ENCODE results near the gene PRKAG3. TPM values are rescaled to one million over a fixed set of nuclear protein-coding genes. Genes with fewer than 3 reads are reported as not detected.
A peak's percentile ranks its signal among the peaks of the same experiment; 100 is the strongest.

The PRKAG3 gene
- total RNA-seq, 1 experiment from 2014 or later, result 0.46 TPM

DNA sequence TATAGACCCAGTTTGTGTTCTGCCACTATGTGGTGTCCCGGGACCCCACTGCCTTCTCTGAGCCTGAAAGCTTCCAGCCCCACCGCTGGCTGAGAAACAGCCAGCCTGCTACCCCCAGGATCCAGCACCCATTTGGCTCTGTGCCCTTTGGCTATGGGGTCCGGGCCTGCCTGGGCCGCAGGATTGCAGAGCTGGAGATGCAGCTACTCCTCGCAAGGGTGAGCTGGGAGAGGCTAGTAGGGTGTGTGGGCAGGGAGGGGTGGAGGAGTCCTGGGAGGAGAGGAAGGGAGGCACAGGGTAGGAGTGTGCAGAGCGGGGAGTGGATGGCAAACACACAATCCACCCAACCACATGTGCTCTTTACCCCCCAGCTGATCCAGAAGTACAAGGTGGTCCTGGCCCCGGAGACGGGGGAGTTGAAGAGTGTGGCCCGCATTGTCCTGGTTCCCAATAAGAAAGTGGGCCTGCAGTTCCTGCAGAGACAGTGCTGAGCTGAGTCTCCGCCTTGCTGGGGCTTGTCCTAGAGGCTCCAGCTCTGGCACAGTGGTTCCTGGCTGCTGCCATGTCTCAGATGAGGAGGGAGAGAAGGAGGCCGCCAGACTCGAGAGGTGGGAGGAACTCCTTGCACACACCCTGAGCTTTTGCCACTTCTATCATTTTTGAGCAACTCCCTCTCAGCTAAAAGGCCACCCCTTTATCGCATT is 16.9 kb downstream of the PRKAG3 start:
- no peak for DNase-seq (ENCODE audit: low read depth)

DNA sequence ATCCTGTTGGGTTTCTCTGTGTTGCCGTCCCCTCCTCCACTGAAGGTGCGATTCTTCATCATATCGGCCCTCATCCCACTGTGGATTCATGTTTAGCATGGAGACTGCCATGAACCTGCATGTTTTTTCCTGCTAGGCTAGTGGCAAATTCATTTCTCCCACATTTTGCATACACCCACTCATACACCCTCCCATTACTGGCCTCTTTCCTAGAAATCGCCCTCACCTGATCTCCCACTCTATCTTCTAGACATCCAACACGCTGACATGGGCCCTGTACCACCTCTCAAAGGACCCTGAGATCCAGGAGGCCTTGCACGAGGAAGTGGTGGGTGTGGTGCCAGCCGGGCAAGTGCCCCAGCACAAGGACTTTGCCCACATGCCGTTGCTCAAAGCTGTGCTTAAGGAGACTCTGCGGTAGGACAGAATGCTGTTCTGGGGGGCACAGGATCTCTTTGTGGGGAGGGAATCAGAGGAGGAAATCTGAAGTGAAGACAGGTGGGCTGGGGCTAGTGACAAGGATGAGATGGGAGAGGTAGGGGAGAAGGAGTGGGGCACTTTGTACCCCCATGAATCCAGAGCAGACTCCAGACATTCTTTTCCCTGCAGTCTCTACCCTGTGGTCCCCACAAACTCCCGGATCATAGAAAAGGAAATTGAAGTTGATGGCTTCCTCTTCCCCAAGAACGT is 17.7 kb downstream of the PRKAG3 start:
- DNase-seq (ENCODE audit: low read depth), result no peak

DNA sequence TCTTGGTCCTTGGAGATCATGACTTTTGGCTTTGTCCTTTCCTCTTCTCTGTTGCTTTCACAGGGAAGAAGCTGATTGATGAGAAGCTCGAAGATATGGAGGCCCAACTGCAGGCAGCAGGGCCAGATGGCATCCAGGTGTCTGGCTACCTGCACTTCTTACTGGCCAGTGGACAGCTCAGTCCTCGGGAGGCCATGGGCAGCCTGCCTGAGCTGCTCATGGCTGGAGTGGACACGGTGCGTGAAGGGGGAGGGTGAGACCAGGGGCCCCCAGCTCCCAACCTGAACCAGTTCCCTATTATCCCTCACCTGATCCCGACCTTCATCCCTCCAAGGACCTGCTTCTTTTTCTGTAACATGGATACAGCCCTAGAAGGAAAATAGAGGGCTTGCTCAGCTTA is 18.7 kb downstream of the PRKAG3 start:
- DNase-seq (ENCODE audit: low read depth), result no peak

DNA sequence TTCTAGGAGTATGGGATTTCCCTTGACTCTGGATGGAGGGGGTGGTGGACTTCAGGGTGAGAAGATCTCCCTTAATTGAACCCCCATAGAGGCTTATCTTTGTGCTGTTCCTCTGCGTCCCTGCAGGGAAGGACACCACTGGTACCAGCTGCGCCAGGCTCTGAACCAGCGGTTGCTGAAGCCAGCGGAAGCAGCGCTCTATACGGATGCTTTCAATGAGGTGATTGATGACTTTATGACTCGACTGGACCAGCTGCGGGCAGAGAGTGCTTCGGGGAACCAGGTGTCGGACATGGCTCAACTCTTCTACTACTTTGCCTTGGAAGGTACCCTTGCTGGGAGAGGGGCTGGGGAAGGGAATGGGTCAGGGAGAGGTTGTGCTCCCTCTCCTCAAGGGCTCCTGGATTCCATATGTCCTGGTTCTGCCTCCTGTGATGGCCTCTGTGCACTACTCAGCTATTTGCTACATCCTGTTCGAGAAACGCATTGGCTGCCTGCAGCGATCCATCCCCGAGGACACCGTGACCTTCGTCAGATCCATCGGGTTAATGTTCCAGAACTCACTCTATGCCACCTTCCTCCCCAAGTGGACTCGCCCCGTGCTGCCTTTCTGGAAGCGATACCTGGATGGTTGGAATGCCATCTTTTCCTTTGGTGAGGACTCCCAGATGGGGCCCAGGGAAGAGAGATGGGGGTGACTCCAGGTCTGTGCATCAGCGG is 19.3 kb downstream of the PRKAG3 start:
- DNase-seq (ENCODE audit: low read depth), result no peak

DNA sequence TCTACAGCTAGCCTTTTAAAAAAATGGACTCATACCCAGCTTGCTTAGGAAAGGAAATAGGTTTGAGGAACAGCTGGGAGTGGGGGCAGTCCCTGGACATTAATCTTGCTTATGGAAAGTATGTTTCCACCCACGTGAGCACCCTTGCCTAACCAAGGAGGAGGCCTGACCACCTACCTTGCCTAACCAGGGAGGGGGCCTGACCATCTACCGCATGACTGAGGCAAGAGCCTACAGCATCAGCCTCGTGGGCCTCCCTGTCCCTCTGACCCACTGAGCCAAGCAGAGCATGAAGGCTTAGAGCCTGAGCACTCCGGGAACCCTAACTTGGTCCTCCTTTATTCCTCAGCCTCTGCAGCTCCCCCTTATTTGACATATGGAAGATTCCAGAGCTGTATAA is 20.2 kb downstream of the PRKAG3 start:
- DNase-seq (ENCODE audit: low read depth), result no peak

DNA sequence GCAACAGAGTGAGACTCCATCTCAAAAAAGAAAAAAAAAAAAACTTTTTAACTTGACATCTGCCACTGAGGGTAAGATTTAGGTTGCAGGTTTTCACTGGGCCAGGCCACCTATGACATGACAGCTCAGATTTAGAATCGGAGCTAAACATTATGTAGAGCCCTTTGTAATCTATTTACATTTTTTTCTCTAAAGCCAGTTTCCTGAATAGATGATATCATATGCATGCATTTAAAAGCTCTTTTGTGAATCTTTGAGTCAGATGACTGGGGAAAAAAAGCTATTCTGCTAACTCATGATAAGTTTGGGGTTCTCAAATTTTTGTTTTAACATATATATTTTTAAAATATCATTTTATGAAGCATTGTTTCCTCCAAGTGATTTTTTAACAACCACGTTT is 21.3 kb downstream of the PRKAG3 start:
- DNase-seq (ENCODE audit: low read depth), result no peak

DNA sequence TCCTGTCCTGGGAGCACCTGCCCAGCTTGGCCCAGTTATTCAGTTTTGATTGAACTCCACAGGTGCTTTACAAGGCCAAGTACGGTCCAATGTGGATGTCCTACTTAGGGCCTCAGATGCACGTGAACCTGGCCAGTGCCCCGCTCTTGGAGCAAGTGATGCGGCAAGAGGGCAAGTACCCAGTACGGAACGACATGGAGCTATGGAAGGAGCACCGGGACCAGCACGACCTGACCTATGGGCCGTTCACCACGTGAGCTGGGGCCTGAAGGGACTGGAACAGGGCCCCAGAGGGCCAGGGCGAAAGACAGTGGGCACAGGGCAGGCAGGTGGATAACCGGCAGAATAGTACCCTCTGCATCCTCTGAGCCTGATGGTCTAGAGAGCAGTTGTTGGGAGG is 22.1 kb downstream of the PRKAG3 start:
- DNase-seq (ENCODE audit: low read depth), result no peak

DNA sequence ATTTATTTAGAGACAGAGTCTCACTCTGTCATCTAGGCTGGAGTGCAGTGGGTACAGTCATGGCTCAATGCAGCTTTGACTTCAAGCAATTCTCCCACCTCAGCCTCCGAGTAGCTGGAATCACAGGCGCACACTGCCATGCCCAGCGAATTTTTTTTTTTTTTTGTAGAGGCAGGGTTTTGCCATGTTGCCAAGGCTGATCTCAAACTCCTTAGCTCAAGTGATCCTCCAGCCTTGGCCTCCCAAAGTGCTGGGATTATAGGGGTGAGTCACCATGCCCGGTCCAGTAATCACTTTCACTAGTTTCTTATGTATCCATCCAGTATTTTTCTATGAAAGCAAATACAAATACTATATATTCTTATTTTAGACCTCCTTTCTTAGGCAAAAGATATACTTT is 24.0 kb downstream of the PRKAG3 start:
- DNase-seq (ENCODE audit: low read depth), result no peak

DNA sequence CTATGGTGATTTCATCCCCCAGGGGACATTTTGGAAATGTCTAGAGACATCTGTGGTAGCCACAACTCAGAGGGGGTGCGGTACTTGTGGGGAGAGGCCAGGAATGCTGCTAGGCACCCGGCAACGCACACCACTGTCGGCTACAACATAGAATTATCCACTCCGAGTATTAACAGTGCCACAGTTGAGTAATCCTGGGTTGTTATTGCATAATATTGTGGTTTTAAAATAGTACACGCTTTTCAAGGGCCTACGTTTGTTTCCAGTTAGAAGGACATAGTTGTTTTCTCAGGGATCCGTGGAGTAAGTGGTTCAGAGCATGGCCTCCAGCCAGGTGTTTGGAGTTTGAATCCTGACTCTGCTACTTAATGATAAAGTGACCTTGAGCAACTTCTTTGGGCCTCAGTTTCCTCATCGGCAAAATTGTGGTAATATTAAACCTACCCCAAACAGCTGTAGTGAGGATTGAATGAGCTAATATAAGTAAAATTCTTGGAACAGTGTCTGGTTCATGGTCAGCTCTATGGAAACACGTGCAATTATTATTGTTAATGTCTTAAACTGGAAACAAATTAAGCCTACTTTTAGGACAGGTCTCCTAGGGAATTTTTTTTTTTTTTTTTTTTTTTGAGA is 25.1 kb downstream of the PRKAG3 start:
- peak; percentile 99 for DNase-seq (ENCODE audit: low read depth)

DNA sequence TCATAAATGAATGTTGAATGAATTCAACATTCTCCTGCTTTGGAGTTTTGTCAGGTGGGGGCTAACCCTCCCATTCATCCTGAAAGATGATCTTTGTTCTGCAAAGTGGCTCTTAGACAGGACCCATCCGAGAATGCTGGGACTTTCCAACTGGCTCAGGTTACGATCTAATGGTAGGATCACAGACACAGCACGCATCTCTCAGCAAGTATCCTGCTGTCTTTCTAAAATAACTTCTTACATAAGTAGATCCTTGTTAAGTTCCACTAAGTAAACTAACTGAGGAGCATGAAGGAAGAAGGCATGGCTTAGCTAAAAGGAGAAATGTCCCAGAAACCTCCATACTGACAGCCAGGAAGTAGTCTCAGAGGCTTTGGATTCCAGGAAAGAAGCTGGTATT is 26.0 kb downstream of the PRKAG3 start:
- DNase-seq (ENCODE audit: low read depth), result peak; percentile 40

DNA sequence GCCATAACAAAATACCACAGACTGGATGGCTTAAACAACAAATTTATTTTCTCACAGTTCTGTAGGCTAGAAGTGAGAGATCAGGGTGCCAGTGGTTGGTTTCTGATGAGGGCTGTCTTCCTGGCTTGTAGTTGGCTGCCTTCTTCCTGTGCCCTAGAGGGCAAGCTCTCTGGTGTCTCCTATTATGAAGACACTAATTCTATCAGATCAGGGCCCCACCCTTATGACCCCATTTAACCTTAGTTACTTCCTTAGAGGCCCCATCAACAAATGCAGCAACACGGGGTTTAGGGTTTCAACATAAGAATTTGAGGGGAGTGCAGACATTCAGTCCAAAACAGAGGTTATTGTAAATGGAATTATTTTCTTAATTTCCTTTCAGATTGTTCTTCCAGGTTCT is 26.8 kb downstream of the PRKAG3 start:
- DNase-seq (ENCODE audit: low read depth), result no peak

DNA sequence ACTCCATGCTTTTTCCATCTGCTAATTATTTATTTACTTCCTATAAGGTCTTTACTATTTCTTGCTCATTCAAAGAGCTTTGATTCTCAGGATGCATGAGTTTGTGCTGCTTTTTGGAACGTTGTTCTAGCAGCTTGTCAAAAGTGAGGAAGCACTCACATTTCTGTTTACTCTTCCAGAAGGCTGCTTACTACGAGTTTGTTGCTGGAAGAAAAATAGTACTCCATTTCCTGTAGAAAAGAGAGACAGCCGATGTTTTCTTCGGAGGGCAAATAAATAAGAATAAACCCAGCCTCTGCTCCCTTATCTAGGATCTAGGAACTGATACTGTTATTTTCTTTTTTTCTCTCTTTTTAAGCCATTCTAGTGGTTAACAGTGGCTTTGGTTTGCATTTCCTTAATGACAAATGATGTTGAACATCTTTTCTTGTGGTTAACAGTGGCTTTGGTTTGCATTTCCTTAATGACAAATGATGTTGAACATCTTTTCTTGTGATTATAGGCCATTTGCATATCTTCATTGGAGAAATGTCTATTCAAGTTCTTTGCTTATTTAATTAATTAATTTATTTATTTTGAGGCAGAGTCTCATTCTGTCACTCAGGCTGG is 29.1 kb downstream of the PRKAG3 start:
- DNase-seq (ENCODE audit: low read depth), result no peak

DNA sequence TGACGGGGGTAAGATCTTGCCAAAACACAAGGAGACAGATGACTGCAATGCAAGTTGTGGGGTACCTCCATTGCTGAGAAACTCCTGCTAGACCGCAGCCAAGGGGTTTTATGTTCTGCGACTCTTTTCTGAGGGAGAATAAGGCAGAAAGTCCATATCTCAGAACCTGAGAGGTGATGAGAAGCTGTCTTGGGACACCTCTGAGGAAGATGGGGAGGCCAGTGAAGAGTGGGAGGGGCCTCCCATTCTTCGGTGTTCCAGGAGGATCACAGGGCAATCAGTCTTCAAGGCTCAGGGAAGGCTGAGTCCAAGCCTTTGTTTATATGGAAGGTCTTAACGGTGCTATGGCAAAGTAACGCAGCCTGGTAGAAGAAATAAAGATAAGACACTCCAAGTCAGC is 31.6 kb downstream of the PRKAG3 start:
- no peak for DNase-seq (ENCODE audit: low read depth)

DNA sequence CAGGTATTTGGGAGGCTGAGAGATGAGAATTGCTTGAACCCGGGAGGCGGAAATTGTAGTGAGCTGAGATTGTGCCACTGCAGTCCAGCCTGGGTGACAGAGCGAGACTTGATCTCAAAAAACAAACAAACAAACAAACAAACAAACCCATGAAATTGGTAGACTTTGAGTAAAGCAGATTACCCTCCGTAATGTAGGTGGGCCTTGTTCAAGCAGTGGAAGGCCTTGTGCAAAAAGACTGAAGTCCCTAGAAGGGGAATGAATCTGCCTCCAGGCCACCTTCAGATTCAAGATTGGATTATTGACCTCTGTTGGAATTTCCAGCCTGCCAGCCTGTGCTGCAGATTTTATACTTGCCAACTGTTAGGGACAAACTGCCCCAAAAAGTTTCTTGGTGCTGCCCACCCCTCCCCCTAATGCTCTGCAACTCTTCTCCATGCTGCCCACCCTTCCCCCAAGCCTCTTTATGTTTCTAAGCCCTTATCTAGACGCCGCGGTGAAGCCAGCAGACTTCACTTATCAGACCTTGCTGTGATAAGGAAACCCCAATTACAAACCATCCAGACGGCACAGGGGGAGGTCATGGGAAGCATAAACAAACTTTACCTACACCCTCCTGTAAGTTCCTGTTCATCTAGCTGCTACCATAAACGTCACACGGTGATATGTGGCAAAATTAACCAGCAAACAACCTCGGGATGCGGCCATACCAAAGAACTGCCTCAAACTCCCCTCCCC is 32.7 kb downstream of the PRKAG3 start:
- no peak for DNase-seq (ENCODE audit: low read depth)

DNA sequence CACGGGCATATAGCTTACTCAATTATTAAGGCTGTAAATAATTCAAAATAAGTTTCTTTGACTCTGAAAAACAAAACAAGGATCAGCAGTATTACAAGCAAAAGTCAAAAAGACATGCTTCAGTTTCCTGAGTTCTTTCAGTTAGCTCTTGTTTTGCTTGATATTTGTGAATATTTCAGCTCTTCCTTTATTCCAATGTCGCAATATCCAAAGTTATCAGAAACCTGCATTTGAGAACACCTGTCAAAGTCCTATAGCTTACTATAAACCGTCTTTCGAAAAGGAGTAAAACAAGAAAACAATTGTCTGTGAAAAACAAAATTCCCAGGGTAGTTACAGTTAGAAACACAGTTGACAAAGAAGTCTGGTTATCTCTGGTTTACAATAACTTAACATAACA is 34.9 kb downstream of the PRKAG3 start:
- no peak for DNase-seq (ENCODE audit: low read depth)

DNA sequence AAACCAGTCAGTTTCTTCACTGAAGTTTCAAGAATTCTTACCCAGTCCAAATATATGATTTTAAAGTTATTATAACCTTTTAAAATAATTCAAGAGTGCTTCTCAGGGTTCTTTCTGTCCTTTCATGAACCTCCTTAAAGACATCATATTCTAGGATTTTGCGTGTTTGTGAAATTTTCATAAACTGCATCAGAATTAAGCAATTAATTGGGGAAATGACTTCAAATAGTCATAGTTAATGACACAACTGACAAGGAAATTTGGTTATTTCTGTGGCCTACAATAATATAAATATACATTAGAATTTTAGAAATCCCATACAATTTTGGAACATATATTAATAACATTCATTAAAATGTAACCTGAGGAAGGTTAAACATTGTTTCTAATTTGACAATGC is 39.2 kb downstream of the PRKAG3 start:
- no peak for DNase-seq (ENCODE audit: low read depth)

DNA sequence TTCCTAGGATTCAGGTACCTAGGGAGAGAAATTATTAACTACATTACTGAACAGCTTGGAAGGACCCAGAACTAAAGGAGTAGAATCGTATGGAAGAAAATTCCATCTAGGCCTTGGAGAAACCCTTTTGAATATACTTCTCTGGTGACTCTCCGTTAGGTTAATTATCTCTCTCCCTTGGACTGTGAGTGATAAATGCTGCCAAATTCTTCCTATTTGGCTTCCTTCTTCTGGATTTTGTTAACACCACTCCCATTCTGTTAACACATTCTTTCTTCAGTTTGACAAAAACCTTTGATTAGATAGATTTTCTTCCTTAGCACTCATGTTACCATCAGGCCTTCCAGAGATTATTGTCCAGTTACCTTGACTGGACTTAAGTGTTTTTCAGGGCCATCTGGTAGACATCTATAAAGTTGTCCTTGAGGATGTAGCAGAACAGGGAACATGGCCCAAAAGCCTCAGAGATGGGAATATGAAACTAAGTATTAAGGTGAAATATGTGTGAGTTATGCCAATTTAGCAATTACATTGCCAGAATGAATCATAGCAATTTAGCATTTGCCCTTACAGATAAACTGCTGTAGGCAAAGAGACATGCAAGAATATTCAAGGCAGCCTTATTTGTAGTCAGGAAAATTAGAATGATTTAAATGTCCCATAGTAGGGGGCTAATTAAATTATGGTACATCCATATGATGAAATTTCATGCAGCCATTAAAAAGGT is 42.9 kb downstream of the PRKAG3 start:
- no peak for DNase-seq (ENCODE audit: low read depth)

DNA sequence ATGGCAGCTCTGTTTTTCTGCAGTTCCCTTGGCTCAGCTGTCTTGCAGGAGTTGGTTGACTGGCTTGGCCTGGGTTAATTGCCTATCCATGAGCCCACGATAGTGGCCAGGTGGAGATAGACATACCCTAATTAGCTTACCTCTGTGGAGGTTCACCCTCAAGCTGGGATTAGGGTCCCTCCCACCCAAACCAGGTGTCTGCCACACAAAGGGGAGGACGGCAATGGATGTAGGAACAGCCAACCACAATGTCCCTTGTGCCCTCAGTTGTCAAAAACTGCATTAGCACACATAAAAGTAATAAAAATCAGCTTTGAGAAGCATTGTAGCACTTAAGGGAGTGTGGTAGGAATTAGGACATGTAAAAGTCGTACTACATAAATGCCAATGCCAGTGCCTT is 45.5 kb downstream of the PRKAG3 start:
- DNase-seq (ENCODE audit: low read depth), result no peak

DNA sequence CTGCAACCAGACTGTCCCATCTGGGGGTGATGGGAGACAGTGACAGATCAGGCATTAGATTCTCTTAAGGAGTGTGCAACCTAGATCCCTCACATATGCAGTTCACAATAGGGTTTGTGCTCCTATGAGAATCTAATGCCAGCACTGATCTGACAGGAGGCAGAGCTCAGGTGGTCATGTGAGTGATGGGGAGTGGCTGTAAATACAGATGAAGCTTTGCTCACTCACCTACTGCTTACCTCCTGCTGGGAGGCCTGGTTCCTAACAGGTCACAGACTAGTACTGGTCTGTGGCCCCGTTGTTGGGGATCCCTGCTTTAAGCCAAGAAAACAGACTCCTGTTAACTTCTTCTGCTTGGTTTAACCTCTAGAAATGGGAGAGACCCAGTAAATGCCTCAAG is 46.5 kb downstream of the PRKAG3 start:
- DNase-seq (ENCODE audit: low read depth), result no peak

DNA sequence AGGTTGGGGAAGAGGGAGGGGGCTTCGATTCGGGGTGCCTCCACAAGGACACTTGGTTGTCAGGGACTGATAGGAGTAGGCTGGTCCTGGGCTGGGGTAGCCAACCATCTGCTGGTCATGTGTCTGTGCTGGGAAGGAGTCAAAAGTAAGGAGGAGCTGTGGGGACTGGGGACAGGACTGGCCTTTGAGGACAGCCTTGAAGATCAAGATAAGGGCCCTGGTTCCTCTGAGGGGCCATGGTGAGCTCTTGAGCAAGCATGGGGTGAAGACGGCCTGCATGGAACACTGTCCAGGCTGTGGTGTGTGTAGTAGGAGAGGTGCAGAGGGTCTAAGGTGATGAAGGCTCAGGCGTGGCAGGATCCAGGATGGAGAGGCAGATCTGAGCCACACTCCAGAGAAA is 47.9 kb downstream of the PRKAG3 start:
- no peak for DNase-seq (ENCODE audit: low read depth)

DNA sequence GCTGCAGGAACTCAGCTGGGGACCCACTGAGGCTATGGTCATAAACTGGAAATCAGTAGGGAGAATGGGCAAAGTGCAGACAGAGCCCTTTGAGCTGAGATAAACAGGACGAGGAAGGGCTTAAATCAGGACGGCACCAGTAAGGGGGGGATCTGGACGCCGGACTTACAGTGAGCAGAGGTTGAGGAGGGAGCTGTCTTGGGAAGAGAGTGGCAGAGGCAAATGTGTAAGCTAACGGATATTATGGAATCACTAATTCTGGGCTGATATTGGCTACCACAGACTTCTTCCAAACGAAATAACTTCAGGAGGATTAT is 49.1 kb downstream of the PRKAG3 start:
- no peak for DNase-seq (ENCODE audit: low read depth)
